Muscle of leg (tissue), 11 donors: Measurements from ENCODE around the gene COL24A1. TPM values are rescaled to one million over a fixed set of nuclear protein-coding genes. Genes with fewer than 3 reads are reported as not detected.
"Not testable (repeated sequence)": the region's sequence is repeated elsewhere in the genome, so short reads cannot be mapped to it uniquely, and the experiment has no call there.

Experiments
- DNase-seq: peaks from one replicate; pipeline ENCODE4 v3.0.0; 2013
- H3K27ac ChIP-seq: one replicate; pipeline ENCODE4 v1.5.1; 2013; ENCODE audit warnings: mild to moderate bottlenecking, low read length, control low read depth
- H3K27me3 ChIP-seq: one replicate; pipeline ENCODE4 v1.6.1; 2013; ENCODE audit warnings: low read length; ENCODE audit not compliant: control insufficient read depth, insufficient read depth
- H3K36me3 ChIP-seq: one replicate; pipeline ENCODE4 v1.6.1; 2013; ENCODE audit warnings: low read length; ENCODE audit not compliant: control insufficient read depth, insufficient read depth
- H3K4me1 ChIP-seq: one replicate; pipeline ENCODE4 v1.6.1; 2013; ENCODE audit warnings: low read length; ENCODE audit not compliant: control insufficient read depth, insufficient read depth
- H3K4me3 ChIP-seq: one replicate; pipeline ENCODE4 v1.5.1; 2013; ENCODE audit warnings: low read length, control low read depth
- H3K9me3 ChIP-seq: replicated peaks from 2 replicates; pipeline ENCODE4 v1.6.1; 2013; ENCODE audit warnings: low read depth, low read length; ENCODE audit not compliant: control insufficient read depth
- WGBS: methylation state at CpG from one replicate; pipeline ENCODE4 v1.1.5; 2013; ENCODE audit warnings: missing lambda C conversion rate; ENCODE audit not compliant: insufficient coverage; 5-methylcytosine and 5-hydroxymethylcytosine counted together
- polyA plus RNA-seq, 8 donors: library from polyadenylated mRNA; unstranded; fragments of 120-200 nt; gene quantifications; one replicate each; pipeline versions ENCODE4 v1.2.1 to v1.2.3, GENCODE V29; 2013; ENCODE audit warnings: inconsistent platforms in 1 of 8, low replicate concordance in 1 of 8; ENCODE audit not compliant: insufficient read length in 8 of 8, insufficient read depth in 1 of 8
- total RNA-seq: library from RNA; stranded (reverse); fragments of 120-200 nt; gene quantifications from one replicate; pipeline ENCODE4 v1.2.4, GENCODE V29; 2013

The COL24A1 gene
- total and polyA plus RNA-seq, 9 donors, result 3.3 to 12.4 (median 6.6) TPM

DNA sequence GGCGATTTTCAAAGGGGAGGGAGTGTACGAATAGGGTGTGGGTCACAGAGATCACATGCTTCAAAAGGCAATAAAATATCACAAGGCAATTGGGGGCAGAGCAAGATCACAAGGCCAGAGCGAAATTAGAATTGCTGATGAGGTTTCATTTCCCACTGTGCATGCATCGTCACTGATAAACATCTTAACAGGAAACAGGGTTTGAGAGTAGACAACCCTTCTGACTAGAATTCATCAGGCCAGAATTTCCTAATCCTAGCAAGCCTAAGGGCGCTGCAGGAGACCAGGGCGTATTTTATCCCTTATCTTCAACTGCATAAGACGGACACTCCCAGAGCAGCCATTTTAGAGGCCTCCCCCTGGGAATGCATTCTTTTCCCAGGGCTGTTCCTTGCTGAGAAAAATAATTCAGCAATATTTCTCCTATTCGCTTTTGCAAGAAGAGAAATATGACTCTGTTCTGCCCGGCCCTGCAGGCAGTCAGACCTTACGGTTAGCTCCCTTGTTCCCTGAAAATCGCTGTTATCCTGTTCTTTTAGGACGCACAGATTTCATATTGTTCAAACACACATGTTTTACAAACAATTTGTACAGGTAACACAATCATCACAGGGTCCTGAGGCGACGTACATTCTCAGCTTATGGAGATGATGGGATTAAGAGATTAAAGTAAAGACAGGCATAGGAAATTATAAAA, 442.0 kb downstream of the COL24A1 start:
- not testable (repeated sequence) for H3K27ac ChIP-seq, H3K27me3 ChIP-seq, H3K4me1 ChIP-seq, H3K36me3 ChIP-seq, H3K9me3 ChIP-seq, DNase-seq, H3K4me3 ChIP-seq
- WGBS, result 89% methylated on average over 8 of the region's 14 CpGs

DNA sequence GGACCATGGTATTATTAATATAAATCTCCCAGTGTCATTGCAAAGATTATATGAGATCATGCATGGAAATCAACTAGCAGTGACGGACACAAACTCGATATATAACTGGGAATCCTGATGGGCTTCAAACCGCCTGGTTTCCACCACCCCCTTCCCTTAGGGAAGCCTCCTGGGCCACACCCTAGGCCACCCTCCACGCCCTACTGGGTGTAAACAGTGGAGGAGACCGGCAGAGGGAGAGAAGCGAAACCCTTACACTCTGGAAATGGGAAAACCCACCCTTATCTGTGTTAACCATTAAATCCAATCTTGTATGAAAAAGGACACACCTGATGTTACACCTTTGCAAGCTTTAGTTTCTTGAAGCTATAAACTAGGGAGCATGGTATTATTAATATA, 447.7 kb downstream of the COL24A1 start:
- no peaks in the 10 kb centered on the region for H3K9me3 ChIP-seq
- peak overlapping the region; percentile 94 for H3K27ac ChIP-seq
- no CpG with 5 or more reads among the region's 6 CpGs for WGBS
- no peaks in the 10 kb centered on the region for H3K27me3 ChIP-seq
- DNase-seq, result no peak
- H3K4me3 ChIP-seq, result peak overlapping the region; percentile 79
- H3K36me3 ChIP-seq, result peaks cover 11% of the 10 kb centered on the region
- H3K4me1 ChIP-seq, result peaks cover 6% of the 10 kb centered on the region

DNA sequence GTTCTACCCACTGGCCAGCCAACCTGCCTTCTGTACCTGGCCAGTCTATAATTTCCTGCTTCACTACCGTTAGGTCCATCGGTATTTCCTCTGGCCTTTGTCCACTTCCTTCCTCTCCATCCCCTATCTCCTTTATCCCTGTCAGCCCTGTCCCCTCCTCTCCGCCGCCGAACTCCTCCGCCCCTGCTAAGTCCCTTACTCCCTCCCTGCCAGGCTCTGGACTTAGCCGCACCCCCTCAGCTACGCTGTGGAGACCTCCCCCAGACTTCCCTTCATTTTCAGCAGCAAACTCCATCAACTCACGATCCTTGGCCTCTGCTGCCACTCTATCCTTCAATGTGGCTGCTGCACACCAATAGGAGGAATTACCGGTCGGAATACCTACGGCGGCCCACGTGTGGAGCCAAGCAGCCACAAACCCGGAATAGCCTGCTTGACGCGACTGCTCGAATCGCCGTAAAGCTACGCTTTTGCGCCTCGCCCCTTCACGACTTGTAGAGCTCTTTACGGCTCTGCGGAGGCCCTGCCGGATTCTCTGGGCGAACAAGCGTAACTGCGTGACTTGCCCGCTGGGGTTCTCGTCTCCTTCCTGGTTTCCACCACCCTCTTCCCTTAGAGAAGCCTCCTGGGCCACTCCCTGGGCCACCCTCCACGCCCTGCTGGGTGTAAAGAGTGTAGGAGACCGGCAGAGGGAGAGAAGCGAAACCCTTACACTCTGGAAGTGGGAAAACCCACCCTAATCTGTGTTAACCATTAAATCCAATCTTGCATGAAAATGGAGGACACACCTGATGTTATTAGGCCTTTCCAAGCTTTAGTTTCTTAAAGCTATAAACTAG, 448.4 kb downstream of the COL24A1 start, which contains the start of gene ZNHIT6:
Gene ZNHIT6 (minus strand): TSS at position 444 of the 839 bp plus-strand sequence. CDS start 149 bp downstream, at position 295.
- Histone ChIP-seq H3K27me3 (no peaks in the 10 kb centered on the region), H3K4me3 (peak within 1 kb of the TSS; percentile 79), H3K9me3 (no peaks in the 10 kb centered on the region), H3K36me3 (peaks cover 11% of the 10 kb centered on the region), H3K27ac (peak within 1 kb of the TSS; percentile 94), H3K4me1 (peaks cover 6% of the 10 kb centered on the region)
- WGBS, result 0% methylated on average over 23 of the region's 35 CpGs
- DNase-seq, result peak; percentile 97

DNA sequence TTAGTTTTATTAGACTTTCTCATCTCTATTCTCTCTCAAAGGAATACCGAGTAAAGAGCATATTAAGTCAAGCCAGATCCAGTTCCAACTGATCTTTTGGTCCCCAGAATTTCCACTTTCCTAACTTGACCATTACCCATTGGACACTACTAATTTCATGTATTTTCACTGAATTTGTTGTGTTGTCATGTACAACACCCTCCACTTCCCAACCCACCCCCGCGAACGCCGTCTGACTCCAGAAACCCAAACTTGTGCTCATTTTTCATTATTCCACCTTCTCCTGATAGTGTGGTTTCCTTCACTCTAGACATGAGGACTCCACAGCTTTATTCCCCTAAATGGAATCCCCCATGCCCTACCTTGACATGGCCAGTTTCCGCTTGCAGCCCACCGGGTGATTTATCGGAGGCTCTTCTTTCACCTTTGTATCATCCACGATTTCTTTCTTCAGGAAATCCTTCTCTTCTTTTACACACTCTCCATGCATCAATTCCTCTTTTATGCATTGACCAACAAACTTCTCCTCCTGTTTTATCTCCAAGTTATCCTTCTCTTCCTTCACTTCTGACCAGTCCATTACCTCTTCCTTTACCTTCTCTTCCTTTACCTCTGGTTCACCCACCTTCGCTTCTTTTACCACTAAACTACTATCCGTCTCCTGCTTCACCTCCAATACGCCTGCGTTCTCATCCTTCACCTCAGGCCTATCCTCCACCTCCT, 449.1 kb downstream of the COL24A1 start:
- Histone ChIP-seq H3K27ac (peak overlapping the region; percentile 94), H3K36me3 (peaks cover 13% of the 10 kb centered on the region), H3K4me1 (peaks cover 6% of the 10 kb centered on the region), H3K9me3 (no peaks in the 10 kb centered on the region), H3K4me3 (peak overlapping the region; percentile 79), H3K27me3 (no peaks in the 10 kb centered on the region)
- DNase-seq, result peak; percentile 13
- WGBS, result 9% methylated on average over 12 of the region's 13 CpGs

DNA sequence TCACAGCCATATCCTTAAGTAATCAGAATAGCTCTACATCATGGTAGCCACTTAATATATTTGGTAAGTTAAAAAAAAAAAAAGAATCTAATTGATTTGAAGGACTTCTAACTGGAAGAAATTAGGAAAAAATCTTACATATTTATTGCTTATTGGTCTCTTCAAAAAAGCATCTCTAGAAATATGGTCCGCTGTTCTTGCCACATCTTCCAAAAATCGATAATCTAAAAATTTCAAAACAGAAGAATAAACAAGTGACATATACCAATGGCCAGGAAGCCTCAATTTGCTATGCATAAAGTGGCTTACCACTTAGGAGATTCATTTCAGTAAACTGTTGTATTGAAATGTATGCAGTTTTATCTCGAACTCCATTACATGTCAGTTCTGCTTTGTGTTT, 450.6 kb downstream of the COL24A1 start:
- no peak overlapping the region for H3K27ac ChIP-seq
- no CpG with 5 or more reads among the region's 3 CpGs for WGBS
- H3K36me3 ChIP-seq, result peaks cover 18% of the 10 kb centered on the region
- H3K4me3 ChIP-seq, result no peak overlapping the region
- H3K9me3 ChIP-seq, result no peaks in the 10 kb centered on the region
- peaks cover 6% of the 10 kb centered on the region for H3K4me1 ChIP-seq
- H3K27me3 ChIP-seq, result no peaks in the 10 kb centered on the region
- DNase-seq, result no peak

DNA sequence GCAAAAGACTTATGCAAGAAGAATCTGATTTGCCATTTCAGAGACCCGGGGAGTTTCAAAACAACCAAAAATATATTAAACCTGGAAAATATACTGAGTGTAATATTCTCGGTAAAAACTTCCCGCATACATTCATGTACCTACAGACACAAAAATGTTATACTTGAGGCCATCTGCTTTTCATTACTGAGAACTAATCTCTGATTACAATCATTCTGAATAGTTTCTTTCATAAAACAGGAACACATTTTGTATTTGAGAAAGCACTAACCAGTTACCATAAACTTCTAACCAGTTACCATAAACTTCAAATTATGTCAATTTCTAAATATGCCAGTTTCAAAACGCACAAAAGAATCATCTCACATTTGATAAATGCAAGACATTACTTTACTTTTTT, 456.1 kb downstream of the COL24A1 start:
- no peak overlapping the region for H3K4me3 ChIP-seq
- no peak for DNase-seq
- 40% methylated on average over 1 of the region's 4 CpGs for WGBS
- H3K9me3 ChIP-seq, result no peaks in the 10 kb centered on the region
- H3K27me3 ChIP-seq, result no peaks in the 10 kb centered on the region
- H3K36me3 ChIP-seq, result peaks cover 13% of the 10 kb centered on the region
- H3K27ac ChIP-seq, result no peak overlapping the region
- no peaks in the 10 kb centered on the region for H3K4me1 ChIP-seq

DNA sequence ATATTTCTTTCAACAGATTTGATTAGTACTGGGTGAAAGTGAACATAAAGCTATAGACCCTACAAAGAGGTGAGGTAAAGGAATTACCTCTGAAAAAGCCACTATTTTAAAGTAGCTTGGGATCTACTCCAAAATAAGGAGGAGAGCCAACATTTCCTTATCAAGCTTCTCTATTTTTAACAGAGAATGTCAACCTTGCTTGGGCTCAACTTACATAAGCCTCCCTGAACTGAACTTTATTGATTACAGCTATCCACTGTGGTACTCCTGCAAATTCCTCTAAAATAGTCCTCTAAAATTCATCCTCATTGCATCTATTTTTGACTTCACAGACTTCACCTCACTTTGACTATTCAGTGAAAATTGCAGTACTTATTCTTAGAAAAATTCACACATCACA, 458.7 kb downstream of the COL24A1 start:
- Histone ChIP-seq H3K4me3 (no peak overlapping the region), H3K27ac (no peak overlapping the region), H3K9me3 (no peaks in the 10 kb centered on the region), H3K36me3 (peaks cover 7% of the 10 kb centered on the region), H3K4me1 (no peaks in the 10 kb centered on the region), H3K27me3 (no peaks in the 10 kb centered on the region)
- no peak for DNase-seq

DNA sequence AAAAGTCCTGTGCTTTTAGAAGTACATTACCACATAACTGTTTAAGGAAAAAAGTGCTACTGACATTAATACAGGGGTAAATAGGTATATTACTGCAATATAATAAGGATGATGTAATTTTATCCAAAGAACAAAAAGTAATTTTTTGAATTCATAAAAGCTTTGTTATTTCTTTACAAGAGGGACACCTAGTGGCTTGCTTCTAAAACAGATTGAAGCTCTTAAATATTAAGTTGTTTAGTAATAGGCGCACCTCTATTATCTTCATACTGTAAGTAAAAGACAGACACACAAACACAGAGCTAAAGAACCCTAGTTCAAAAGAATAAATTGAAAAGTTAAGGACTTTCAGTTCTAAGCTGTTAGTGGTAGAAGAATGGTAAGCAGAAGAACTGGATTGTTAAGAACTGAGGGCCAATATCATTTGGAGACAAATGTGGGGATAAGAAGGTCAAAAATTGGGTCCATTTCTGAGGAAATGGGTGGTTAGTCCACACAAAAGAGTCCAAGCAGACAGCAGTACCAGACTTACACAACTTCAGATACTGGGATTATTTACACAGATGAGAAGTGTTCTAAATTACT, 463.8 kb downstream of the COL24A1 start:
- peak; percentile 67 for DNase-seq
- peaks cover 7% of the 10 kb centered on the region for H3K36me3 ChIP-seq
- no CpG with 5 or more reads among the region's 1 CpG for WGBS

DNA sequence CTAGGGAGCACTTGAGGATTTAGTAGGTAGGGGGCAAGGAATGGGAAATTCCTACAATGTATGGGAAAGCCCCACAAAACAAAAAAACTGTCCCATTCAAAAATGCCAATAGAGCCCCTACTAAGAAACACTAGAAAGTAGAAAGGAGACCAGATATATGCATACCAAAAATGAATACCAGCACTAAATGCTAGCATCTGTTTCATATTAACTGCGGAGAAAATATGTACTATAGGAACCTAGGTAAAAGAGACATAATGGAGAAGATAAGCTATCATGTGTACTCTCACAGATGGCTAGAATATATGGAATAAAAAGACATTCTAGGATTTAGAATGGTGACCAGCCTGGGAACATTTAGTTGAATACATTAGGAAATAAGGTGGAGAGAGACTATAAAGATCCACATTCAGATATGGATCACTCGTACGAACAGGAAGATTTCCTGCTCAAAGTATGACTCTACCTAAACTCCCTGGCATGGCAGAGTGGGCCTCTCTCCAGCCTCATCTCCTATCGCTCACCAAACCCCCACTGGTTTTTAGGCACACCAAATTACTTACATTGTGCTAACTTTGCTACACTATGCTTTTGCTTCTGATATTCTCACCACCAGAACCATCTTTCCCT, 466.7 kb downstream of the COL24A1 start:
- no peak for DNase-seq
- WGBS, result 83% methylated on average over 3 of the region's 4 CpGs
- no peaks in the 10 kb centered on the region for H3K9me3 ChIP-seq
- H3K27me3 ChIP-seq, result no peaks in the 10 kb centered on the region
- H3K36me3 ChIP-seq, result peaks cover 10% of the 10 kb centered on the region
- H3K4me3 ChIP-seq, result no peak overlapping the region
- H3K27ac ChIP-seq, result no peak overlapping the region
- no peaks in the 10 kb centered on the region for H3K4me1 ChIP-seq

More for the DNA sequence above, 463.8 kb downstream of the COL24A1 start:
- Histone ChIP-seq H3K27ac (no peak overlapping the region), H3K27me3 (no peaks in the 10 kb centered on the region), H3K9me3 (no peaks in the 10 kb centered on the region), H3K4me3 (no peak overlapping the region), H3K4me1 (no peaks in the 10 kb centered on the region)
